ENCODE measurements around the gene HPSE2. TPM values are rescaled to one million over a fixed set of nuclear protein-coding genes. Genes with fewer than 3 reads are reported as not detected.

Gene HPSE2
- total and polyA plus RNA-seq, 2 of the 8 experiments (the other 6 are each of a cell fraction or from before 2014, with no cell fraction given), result 0.41 to 0.58 TPM

GRCh38 chr10:98465866-98466265, 769.8 kb downstream of the HPSE2 start:
- no peak overlapping the region for H3K4ac ChIP-seq (replicated peaks; ENCODE audit: insufficient read length, low read depth, low read length)
- no peak overlapping the region for H2BK120ac ChIP-seq (replicated peaks; ENCODE audit: low read depth, low read length)
- no peak overlapping the region for H2BK12ac ChIP-seq (ENCODE audit: low read depth, low read length)
- no peak overlapping the region for H3K4me3 ChIP-seq (ENCODE audit: extremely low read depth in 1 of 4, insufficient read depth in 2 of 4, low read depth in 3 of 4, low read length in 4 of 4)
- no peaks in the 10 kb centered on the region for H3K79me2 ChIP-seq (ENCODE audit: control insufficient read depth in 1 of 2, insufficient read depth in 2 of 2, low read length in 2 of 2)
- no peak overlapping the region for H3K27ac ChIP-seq (ENCODE audit: low read depth, low read length)
- no peak overlapping the region for H3K56ac ChIP-seq (replicated peaks; ENCODE audit: insufficient read length, low read depth, low read length)
- no peaks in the 10 kb centered on the region; the same call in 1 of the 2 replicates for H3K23me2 ChIP-seq (ENCODE audit: low read depth, low read length)
- WGBS, 2 experiments (ENCODE audit: extremely low coverage in 1 of 2, insufficient coverage in 1 of 2, insufficient read length in 1 of 2, insufficient replicate concordance in 2 of 2, low coverage in 1 of 2, low lambda C conversion rate in 2 of 2, missing lambda C conversion rate in 1 of 2), result 91% methylated on average over 3 of the region's 3 CpGs; no CpG with 5 or more reads in 1 of the 2 experiments
- no peak overlapping the region for H4K5ac ChIP-seq (ENCODE audit: insufficient read length, low read depth, low read length)
- H4K8ac ChIP-seq (ENCODE audit: extremely low read depth, insufficient read depth, low read length), result no peak overlapping the region
- TF ChIP-seq BCL11A (IDR thresholded peaks at IDR 0.05; ENCODE audit: low read depth in 2 of 2, low read length in 2 of 2), result no peak
- no peak for TF ChIP-seq SAP30 (IDR thresholded peaks at IDR 0.05; ENCODE audit: insufficient read depth, insufficient replicate concordance, low read length)
- TF ChIP-seq RNF2 (IDR thresholded peaks at IDR 0.05; ENCODE audit: borderline replicate concordance, low read depth, low read length, missing control alignments, poor library complexity, severe bottlenecking), result no peak
- TF ChIP-seq MAX (IDR thresholded peaks at IDR 0.05), result no peak
- no peak for TF ChIP-seq SIRT6 (IDR thresholded peaks at IDR 0.05; ENCODE audit: low read length)
- no peak for TF ChIP-seq POLR2A (IDR thresholded peaks at IDR 0.05; ENCODE audit: control extremely low read depth in 1 of 2, low read depth in 2 of 2, low read length in 2 of 2)
- TF ChIP-seq SP4 (IDR thresholded peaks at IDR 0.05; ENCODE audit: low read length), result no peak
- TF ChIP-seq CREB1 (IDR thresholded peaks at IDR 0.05), result no peak
- no peak for TF ChIP-seq RXRA (IDR thresholded peaks at IDR 0.05; ENCODE audit: insufficient read depth, low read depth, low read length)
- no peak for TF ChIP-seq CBX8 (IDR thresholded peaks at IDR 0.05; ENCODE audit: borderline replicate concordance, low read depth, low read length)
- no peak for TF ChIP-seq SP2 (IDR thresholded peaks at IDR 0.05; ENCODE audit: low read length)
- no peak overlapping the region for H3K4me2 ChIP-seq (ENCODE audit: insufficient read depth in 1 of 2, low read depth in 2 of 2, low read length in 2 of 2)
- H2BK20ac ChIP-seq (ENCODE audit: low read length), result no peak overlapping the region
- H3K79me1 ChIP-seq (ENCODE audit: low read depth, low read length), result no peaks in the 10 kb centered on the region
- no peak overlapping the region for H3K23ac ChIP-seq (ENCODE audit: insufficient read length)
- H3K9ac ChIP-seq (replicated peaks in 1 of 4; ENCODE audit: extremely low read depth in 1 of 4, low read depth in 3 of 4, low read length in 3 of 4), result no peak overlapping the region
- CTCF ChIA-PET (ENCODE audit: partially characterized antibody), result interaction anchor here (1.1 to 3.5 kb wide), 5 partner anchors 40 to 577 kb away, joined by 3 to 24 read pairs (median 9); no protein-coding TSS in a partner anchor
- no peaks in the 10 kb centered on the region for H3K36me3 ChIP-seq (ENCODE audit: control insufficient read depth in 2 of 4, insufficient read depth in 4 of 4, low read length in 3 of 4)
- no peak overlapping the region for H3K14ac ChIP-seq (ENCODE audit: insufficient read length)
- H4K20me1 ChIP-seq (replicated peaks in 1 of 2; ENCODE audit: control insufficient read depth in 1 of 2, insufficient read depth in 2 of 2, low read length in 2 of 2), result no peaks in the 10 kb centered on the region
- H3K27me3 ChIP-seq (replicated peaks in 1 of 4; ENCODE audit: control insufficient read depth in 3 of 4, extremely low read depth in 1 of 4, insufficient read depth in 3 of 4, low read length in 3 of 4), result peaks cover 0 to 4% (median 1%) of the 10 kb centered on the region in 4 experiments; a peak in 2 of 7 replicates
- DNase-seq (ENCODE audit: low read depth in 1 of 2, low spot score in 2 of 2) (no peak), FAIRE-seq (no peak)
- H2AFZ ChIP-seq (ENCODE audit: low read length), result no peak overlapping the region
- H2AK5ac ChIP-seq (ENCODE audit: low read depth, low read length), result no peak overlapping the region
- no peak overlapping the region for H2BK5ac ChIP-seq (ENCODE audit: low read depth, low read length)
- no peak overlapping the region for H2BK15ac ChIP-seq (ENCODE audit: low read length)
- POLR2A ChIA-PET (ENCODE audit: partially characterized antibody), result interaction anchor here (1.2 kb wide), 1 partner anchor 15 kb away, joined by 3 read pairs; no protein-coding TSS in a partner anchor
- no peaks in the 10 kb centered on the region for H3K9me3 ChIP-seq (ENCODE audit: insufficient read depth in 2 of 2, low read depth in 1 of 2, low read length in 1 of 2)
- H3K4me1 ChIP-seq (replicated peaks in 1 of 4; ENCODE audit: control insufficient read depth in 3 of 4, insufficient read depth in 4 of 4, low read length in 3 of 4), result peaks cover 0 to 8% (median under 1%) of the 10 kb centered on the region in 4 experiments; a peak in 3 of 7 replicates
- H3K18ac ChIP-seq (ENCODE audit: extremely low read depth, low read length), result no peak overlapping the region
- H4K91ac ChIP-seq (replicated peaks; ENCODE audit: insufficient read length, low read length), result no peak overlapping the region

Data from H1 (cell line).